ENCODE results near the gene NGLY1. TPM values are rescaled to one million over a fixed set of nuclear protein-coding genes. Genes with fewer than 3 reads are reported as not detected.

The NGLY1 gene
- total RNA-seq, 1 donor from 2014 or later: 23.3 TPM

- no peak for DNase-seq (ENCODE audit: low read depth)
- H3K4me3 ChIP-seq (ENCODE audit: low read depth, low read length): no peak overlapping the region
- no peaks in the 10 kb centered on the region for H3K36me3 ChIP-seq (ENCODE audit: control insufficient read depth, insufficient read depth, low read length)
- TF ChIP-seq, protein P1, sequence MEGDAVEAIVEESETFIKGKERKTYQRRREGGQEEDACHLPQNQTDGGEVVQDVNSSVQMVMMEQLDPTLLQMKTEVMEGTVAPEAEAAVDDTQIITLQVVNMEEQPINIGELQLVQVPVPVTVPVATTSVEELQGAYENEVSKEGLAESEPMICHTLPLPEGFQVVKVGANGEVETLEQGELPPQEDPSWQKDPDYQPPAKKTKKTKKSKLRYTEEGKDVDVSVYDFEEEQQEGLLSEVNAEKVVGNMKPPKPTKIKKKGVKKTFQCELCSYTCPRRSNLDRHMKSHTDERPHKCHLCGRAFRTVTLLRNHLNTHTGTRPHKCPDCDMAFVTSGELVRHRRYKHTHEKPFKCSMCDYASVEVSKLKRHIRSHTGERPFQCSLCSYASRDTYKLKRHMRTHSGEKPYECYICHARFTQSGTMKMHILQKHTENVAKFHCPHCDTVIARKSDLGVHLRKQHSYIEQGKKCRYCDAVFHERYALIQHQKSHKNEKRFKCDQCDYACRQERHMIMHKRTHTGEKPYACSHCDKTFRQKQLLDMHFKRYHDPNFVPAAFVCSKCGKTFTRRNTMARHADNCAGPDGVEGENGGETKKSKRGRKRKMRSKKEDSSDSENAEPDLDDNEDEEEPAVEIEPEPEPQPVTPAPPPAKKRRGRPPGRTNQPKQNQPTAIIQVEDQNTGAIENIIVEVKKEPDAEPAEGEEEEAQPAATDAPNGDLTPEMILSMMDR (IDR thresholded peaks at IDR 0.05; ENCODE audit: insufficient read depth, low read length, poor library complexity, severe bottlenecking): no peak
- no peaks in the 10 kb centered on the region for H3K27me3 ChIP-seq (ENCODE audit: control insufficient read depth, insufficient read depth, low read length)
These were observed 75.8 kb downstream of the NGLY1 start for GRCh38 chr3:25707268-25707926.

DNA sequence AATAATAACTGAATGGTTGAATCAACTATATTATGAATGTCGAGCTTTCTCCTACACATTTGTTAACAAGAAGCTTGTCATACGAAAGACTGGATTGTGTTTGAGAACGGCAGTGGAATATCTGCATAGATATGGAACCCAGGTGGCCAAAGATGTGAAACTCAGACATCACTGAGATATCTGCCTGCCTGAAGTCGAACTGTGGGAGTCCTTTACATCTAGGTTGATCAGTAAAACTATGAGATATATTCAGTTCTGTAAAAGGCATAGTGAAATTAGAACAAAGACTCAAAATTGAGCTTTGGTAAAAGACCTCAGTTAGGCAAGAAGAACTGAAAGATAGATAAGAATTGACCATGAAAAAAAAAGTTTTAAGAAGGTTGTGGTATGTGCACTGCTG is 77.0 kb downstream of the NGLY1 start:
- DNase-seq (ENCODE audit: low read depth): no peak
- H3K4me3 ChIP-seq (ENCODE audit: low read depth, low read length): no peak overlapping the region
- no peaks in the 10 kb centered on the region for H3K27me3 ChIP-seq (ENCODE audit: control insufficient read depth, insufficient read depth, low read length)
- no peaks in the 10 kb centered on the region for H3K36me3 ChIP-seq (ENCODE audit: control insufficient read depth, insufficient read depth, low read length)
- TF ChIP-seq, protein P1 (IDR thresholded peaks at IDR 0.05; ENCODE audit: insufficient read depth, low read length, poor library complexity, severe bottlenecking): no peak

DNA sequence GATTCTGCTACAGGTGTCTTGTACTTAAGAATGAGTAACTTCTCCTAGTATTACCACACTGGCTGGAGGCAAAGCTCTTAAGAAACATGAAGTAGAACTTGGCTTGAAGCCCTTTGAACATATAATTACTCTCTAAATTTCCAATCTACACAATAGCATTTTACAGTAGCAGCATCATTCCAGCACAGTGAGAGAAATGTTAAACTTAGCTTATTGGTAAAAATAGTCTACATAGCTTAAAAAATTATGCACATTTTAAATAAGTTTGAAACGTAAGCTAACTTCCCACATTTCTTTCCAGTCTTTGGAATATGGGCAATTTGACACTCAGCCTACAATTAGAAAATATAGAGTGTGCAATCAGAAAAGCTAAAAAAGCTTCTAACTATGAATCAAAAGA is 85.7 kb downstream of the NGLY1 start:
- Histone ChIP-seq H3K27me3 (ENCODE audit: control insufficient read depth, insufficient read depth, low read length) (no peaks in the 10 kb centered on the region), H3K36me3 (ENCODE audit: control insufficient read depth, insufficient read depth, low read length) (no peaks in the 10 kb centered on the region), H3K4me3 (ENCODE audit: low read depth, low read length) (no peak overlapping the region)
- DNase-seq (ENCODE audit: low read depth): no peak
- TF ChIP-seq, protein P1 (IDR thresholded peaks at IDR 0.05; ENCODE audit: insufficient read depth, low read length, poor library complexity, severe bottlenecking): no peak

DNA sequence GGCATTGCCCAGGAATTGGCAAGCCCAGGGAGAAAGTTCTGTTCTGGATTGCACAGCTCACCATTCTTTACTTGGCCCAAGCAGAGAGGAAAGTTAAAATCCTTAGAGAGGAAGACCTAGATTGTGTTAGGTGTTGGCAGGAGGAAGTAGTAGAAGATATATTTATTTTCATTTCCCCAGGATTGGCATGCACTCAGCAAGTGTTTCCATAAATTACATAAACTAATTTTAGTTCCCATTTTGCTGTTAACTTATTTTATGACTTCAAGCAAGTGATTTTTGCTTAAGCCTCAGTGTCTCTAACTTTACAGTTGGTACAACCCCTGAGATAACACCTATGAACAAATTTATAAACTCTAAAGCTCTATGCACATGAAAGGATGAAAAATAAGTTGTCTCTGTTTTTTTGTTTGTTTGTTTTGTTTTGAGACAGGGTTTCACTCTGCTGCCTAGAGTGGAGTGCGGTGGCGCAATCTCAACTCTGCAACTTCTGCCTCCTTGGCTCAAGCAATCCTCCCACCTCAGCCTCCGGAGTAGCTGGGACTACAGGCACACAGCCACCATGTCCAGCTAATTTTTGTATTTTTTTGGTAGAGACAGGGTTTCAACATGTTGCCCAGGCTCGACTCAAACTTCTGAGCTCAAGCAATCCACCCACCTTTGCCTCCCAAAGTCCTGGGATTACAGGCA is 87.4 kb downstream of the NGLY1 start:
- no peaks in the 10 kb centered on the region for H3K27me3 ChIP-seq (ENCODE audit: control insufficient read depth, insufficient read depth, low read length)
- TF ChIP-seq, protein P1 (IDR thresholded peaks at IDR 0.05; ENCODE audit: insufficient read depth, low read length, poor library complexity, severe bottlenecking): no peak
- no peak for DNase-seq (ENCODE audit: low read depth)
- H3K4me3 ChIP-seq (ENCODE audit: low read depth, low read length): no peak overlapping the region
- no peaks in the 10 kb centered on the region for H3K36me3 ChIP-seq (ENCODE audit: control insufficient read depth, insufficient read depth, low read length)

DNA sequence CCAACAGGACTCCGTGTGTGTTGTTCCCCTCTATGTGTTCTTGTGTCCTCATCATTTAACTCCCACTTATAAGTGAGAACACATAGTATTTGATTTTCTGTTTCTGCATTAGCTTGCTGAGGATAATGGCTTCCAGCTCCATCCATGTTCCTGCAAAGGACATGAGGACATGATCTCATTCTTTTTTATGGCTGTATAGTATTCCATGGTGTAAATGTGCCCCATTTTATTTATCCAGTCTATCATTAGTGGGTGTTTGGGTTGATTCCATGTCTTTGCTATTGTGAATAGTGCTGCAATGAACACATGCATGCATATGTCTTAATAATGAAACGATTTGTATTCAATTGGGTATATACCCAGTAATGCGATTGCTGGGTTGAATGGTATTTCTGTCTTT is 90.0 kb downstream of the NGLY1 start:
- Histone ChIP-seq H3K36me3 (ENCODE audit: control insufficient read depth, insufficient read depth, low read length) (no peaks in the 10 kb centered on the region), H3K4me3 (ENCODE audit: low read depth, low read length) (no peak overlapping the region), H3K27me3 (ENCODE audit: control insufficient read depth, insufficient read depth, low read length) (no peaks in the 10 kb centered on the region)
- TF ChIP-seq, protein P1 (IDR thresholded peaks at IDR 0.05; ENCODE audit: insufficient read depth, low read length, poor library complexity, severe bottlenecking): no peak
- no peak for DNase-seq (ENCODE audit: low read depth)
